Neural cell (in vitro differentiated cells): ENCODE results near the gene SNRNP200. TPM values are rescaled to one million over a fixed set of nuclear protein-coding genes. Genes with fewer than 3 reads are reported as not detected.

ENCODE experiments used
- H2AFZ ChIP-seq: fragments of 200-600, 300-800 bp; sonication (generic), shearing (Covaris generic); 2 replicates; pipeline ENCODE4 v1.6.0; 2014; ENCODE audit warnings: low read depth, mild to moderate bottlenecking, antibody characterized with exemption, low read length, moderate library complexity
- H3F3A ChIP-seq: fragments of 200-600 bp; shearing (Covaris generic); 2 replicates; pipeline ENCODE4 v1.6.1; 2016; ENCODE audit warnings: mild to moderate bottlenecking, moderate library complexity, mixed read lengths, antibody characterized with exemption, low read length; ENCODE audit not compliant: insufficient read depth, poor library complexity, severe bottlenecking
- H3K27ac ChIP-seq: fragments of 200-600, 300-800 bp; sonication (generic), shearing (Covaris generic); 2 replicates; pipeline ENCODE4 v1.5.1; 2014; ENCODE audit warnings: mild to moderate bottlenecking, low read length, moderate library complexity
- H3K27me3 ChIP-seq: fragments of 300-800, 200-600 bp; sonication (generic), shearing (Covaris generic); 2 replicates; pipeline ENCODE4 v1.6.0; 2014; ENCODE audit warnings: mild to moderate bottlenecking, low read depth, low read length, moderate library complexity; ENCODE audit not compliant: insufficient read depth
- H3K36me3 ChIP-seq: fragments of 300-800, 200-600 bp; sonication (generic), shearing (Covaris generic); 2 replicates; pipeline ENCODE4 v1.5.1; 2014; ENCODE audit warnings: mild to moderate bottlenecking, antibody characterized with exemption, low read length, moderate library complexity; ENCODE audit not compliant: insufficient read depth
- H3K4me2 ChIP-seq: fragments of 300-800, 200-600 bp; sonication (generic), shearing (Covaris generic); 2 replicates; pipeline ENCODE4 v1.6.0; 2014; ENCODE audit warnings: mild to moderate bottlenecking, low read length
- H3K4me3 ChIP-seq: fragments of 300-800, 200-600 bp; sonication (generic), shearing (Covaris generic); 2 replicates; pipeline ENCODE4 v1.5.1; 2014; ENCODE audit warnings: mild to moderate bottlenecking, low read length, moderate library complexity
- H3K79me2 ChIP-seq: fragments of 200-600 bp; shearing (Covaris generic); replicated peaks from 2 replicates; pipeline ENCODE4 v1.6.0; 2014; ENCODE audit warnings: mild to moderate bottlenecking, low read length, moderate library complexity; ENCODE audit not compliant: insufficient read depth
- H3K9ac ChIP-seq: fragments of 300-800, 200-600 bp; sonication (generic), shearing (Covaris generic); 2 replicates; pipeline ENCODE4 v1.6.1; 2016; ENCODE audit warnings: mild to moderate bottlenecking, low read length, mixed read lengths
- H3K9me2 ChIP-seq: fragments of 200-600 bp; shearing (Covaris generic); 2 replicates; pipeline ENCODE4 v1.6.1; 2016; ENCODE audit warnings: mild to moderate bottlenecking, low read length, mixed read lengths; ENCODE audit not compliant: insufficient read depth
- H3K9me3 ChIP-seq: fragments of 200-600, 300-800 bp; sonication (generic), shearing (Covaris generic); 2 replicates; pipeline ENCODE4 v1.6.1; 2016; ENCODE audit warnings: mild to moderate bottlenecking, mixed run types, low read length, moderate library complexity, mixed read lengths
- H4K20me1 ChIP-seq: fragments of 200-600 bp; shearing (Covaris generic); 2 replicates; pipeline ENCODE4 v1.6.1; 2016; ENCODE audit warnings: mild to moderate bottlenecking, mixed run types; ENCODE audit not compliant: insufficient read depth
- CTCF ChIP-seq: fragments of 450-650 bp; IDR thresholded peaks from 2 replicates; pipeline ENCODE4 v1.5.1; 2014; ENCODE audit warnings: antibody characterized with exemption, mild to moderate bottlenecking, moderate library complexity; ENCODE audit not compliant: poor library complexity, severe bottlenecking
- EP300 ChIP-seq: fragments of 450-650 bp; conservative IDR thresholded peaks from 2 replicates; pipeline ENCODE4 v1.6.1; 2014; ENCODE audit warnings: antibody characterized with exemption, mild to moderate bottlenecking, moderate library complexity; ENCODE audit not compliant: poor library complexity, severe bottlenecking
- EZH2 ChIP-seq: fragments of 200-600, 300-800 bp; shearing (Covaris generic), sonication (generic); IDR thresholded peaks from 2 replicates; pipeline ENCODE4 v1.6.1; 2014; ENCODE audit warnings: antibody characterized with exemption, low read length, borderline replicate concordance, mild to moderate bottlenecking; ENCODE audit not compliant: insufficient read depth, poor library complexity, severe bottlenecking
- MXI1 ChIP-seq: fragments of 450-650 bp; conservative IDR thresholded peaks from 2 replicates; pipeline ENCODE4 v1.6.1; 2014; ENCODE audit warnings: antibody characterized with exemption, mild to moderate bottlenecking; ENCODE audit not compliant: poor library complexity, severe bottlenecking
- POLR2AphosphoS5 ChIP-seq: IDR thresholded peaks from 2 replicates; pipeline ENCODE4 v1.6.1; 2012
- RAD21 ChIP-seq: fragments of 450-650 bp; conservative IDR thresholded peaks from 2 replicates; pipeline ENCODE4 v1.6.1; 2014; ENCODE audit warnings: antibody characterized with exemption, mild to moderate bottlenecking, moderate library complexity
- REST ChIP-seq: IDR thresholded peaks from 2 replicates; pipeline ENCODE4 v1.6.1; 2012; ENCODE audit warnings: borderline replicate concordance
- SMC3 ChIP-seq: fragments of 450-650 bp; conservative IDR thresholded peaks from 2 replicates; pipeline ENCODE4 v1.6.1; 2014; ENCODE audit warnings: antibody characterized with exemption, mild to moderate bottlenecking, moderate library complexity; ENCODE audit not compliant: poor library complexity
- TAF1 ChIP-seq: IDR thresholded peaks from 2 replicates; pipeline ENCODE4 v1.6.1; 2012; ENCODE audit warnings: low read depth
- polyA plus RNA-seq: library from polyadenylated mRNA; depleted of rRNA; stranded (reverse); fragments of >200 nt; gene quantifications from 2 replicates; pipeline ENCODE4 v1.2.3, GENCODE V29; 2014

SNRNP200 gene
- polyA plus RNA-seq, 1 donor from 2014 or later: 70.4 TPM

- no peak for TF ChIP-seq POLR2AphosphoS5
- no peak for TF ChIP-seq CTCF
- TF ChIP-seq TAF1: no peak
- TF ChIP-seq MXI1: no peak
- no peak for TF ChIP-seq EZH2
- TF ChIP-seq RAD21: no peak
- peaks cover 37% of the 10 kb centered on the region for H3K27me3 ChIP-seq
- H3K36me3 ChIP-seq: no peaks in the 10 kb centered on the region
- no peak overlapping the region for H3K4me2 ChIP-seq
- H3K9ac ChIP-seq: no peak overlapping the region
- H3K27ac ChIP-seq: no peak overlapping the region
- H3K9me2 ChIP-seq: no peaks in the 10 kb centered on the region
- H3K4me3 ChIP-seq: no peak overlapping the region
- no peaks in the 10 kb centered on the region for H3F3A ChIP-seq
- no peak overlapping the region for H2AFZ ChIP-seq
- no peaks in the 10 kb centered on the region for H3K9me3 ChIP-seq
- no peaks in the 10 kb centered on the region for H4K20me1 ChIP-seq
- no peaks in the 10 kb centered on the region for H3K79me2 ChIP-seq
These were observed 21.2 kb upstream of the SNRNP200 start for GRCh38 chr2:96326564-96326963.

- Histone ChIP-seq H3K9ac (no peak overlapping the region), H3K9me3 (no peaks in the 10 kb centered on the region), H3K36me3 (no peaks in the 10 kb centered on the region), H3K27me3 (peaks cover 44% of the 10 kb centered on the region), H2AFZ (no peak overlapping the region), H3K9me2 (no peaks in the 10 kb centered on the region), H4K20me1 (no peaks in the 10 kb centered on the region), H3K4me2 (no peak overlapping the region), H3K4me3 (no peak overlapping the region), H3F3A (no peaks in the 10 kb centered on the region), H3K27ac (no peak overlapping the region), H3K79me2 (no peaks in the 10 kb centered on the region)
- no peak for TF ChIP-seq RAD21
- TF ChIP-seq SMC3: no peak
- TF ChIP-seq REST: no peak
- no peak for TF ChIP-seq TAF1
- no peak for TF ChIP-seq EP300
- no peak for TF ChIP-seq CTCF
- TF ChIP-seq POLR2AphosphoS5: no peak
- no peak for TF ChIP-seq MXI1
- TF ChIP-seq EZH2: no peak
These were observed 20.5 kb upstream of the SNRNP200 start for GRCh38 chr2:96325884-96326255.
